Measurements from ENCODE around the gene SUGCT. TPM values are rescaled to one million over a fixed set of nuclear protein-coding genes. Genes with fewer than 3 reads are reported as not detected.
A peak's percentile ranks its signal among the peaks of the same experiment; 100 is the strongest.
"Not testable (repeated sequence)": the region's sequence is repeated elsewhere in the genome, so short reads cannot be mapped to it uniquely, and the experiment has no call there.

Gene SUGCT
- total RNA-seq, 1 experiment from 2014 or later: 12.4 TPM

GRCh38 chr7:40138973-40139372 lies 4.2 kb downstream of the SUGCT start:
- no peak for DNase-seq (ENCODE audit: low read depth)

GRCh38 chr7:40139891-40140290 lies 5.1 kb downstream of the SUGCT start:
- not testable (repeated sequence) for DNase-seq (ENCODE audit: low read depth)

GRCh38 chr7:40141916-40142315 lies 7.1 kb downstream of the SUGCT start:
- not testable (repeated sequence) for DNase-seq (ENCODE audit: low read depth)

GRCh38 chr7:40145596-40146130 lies 10.9 kb downstream of the SUGCT start:
- not testable (repeated sequence) for DNase-seq (ENCODE audit: low read depth)

- DNase-seq (ENCODE audit: low read depth): peak; percentile 90
Measured at GRCh38 chr7:40147371-40148246, 12.8 kb downstream of the SUGCT start.

GRCh38 chr7:40148247-40148580 lies 13.4 kb downstream of the SUGCT start:
- not testable (repeated sequence) for DNase-seq (ENCODE audit: low read depth)

- DNase-seq (ENCODE audit: low read depth): no peak
Measured at GRCh38 chr7:40148671-40149070, 13.9 kb downstream of the SUGCT start.

- no peak for DNase-seq (ENCODE audit: low read depth)
Measured at GRCh38 chr7:40151504-40151903, 16.7 kb downstream of the SUGCT start.

- DNase-seq (ENCODE audit: low read depth): no peak
Measured at GRCh38 chr7:40156988-40157387, 22.2 kb downstream of the SUGCT start.

- DNase-seq (ENCODE audit: low read depth): peak; percentile 48
Measured at GRCh38 chr7:40162516-40162915, 27.7 kb downstream of the SUGCT start.

- DNase-seq (ENCODE audit: low read depth): no peak
Measured at GRCh38 chr7:40165216-40165615, 30.4 kb downstream of the SUGCT start.

- DNase-seq (ENCODE audit: low read depth): no peak
Measured at GRCh38 chr7:40167291-40167690, 32.5 kb downstream of the SUGCT start.

GRCh38 chr7:40168266-40168665 lies 33.5 kb downstream of the SUGCT start:
- DNase-seq (ENCODE audit: low read depth): not testable (repeated sequence)

GRCh38 chr7:40173121-40173520 lies 38.3 kb downstream of the SUGCT start:
- not testable (repeated sequence) for DNase-seq (ENCODE audit: low read depth)

- not testable (repeated sequence) for DNase-seq (ENCODE audit: low read depth)
Measured at GRCh38 chr7:40175256-40175655, 40.5 kb downstream of the SUGCT start.

GRCh38 chr7:40175725-40176510 lies 41.1 kb downstream of the SUGCT start:
- no peak for DNase-seq (ENCODE audit: low read depth)

GRCh38 chr7:40177071-40177470 lies 42.3 kb downstream of the SUGCT start:
- DNase-seq (ENCODE audit: low read depth): no peak

GRCh38 chr7:40182452-40182851 lies 47.6 kb downstream of the SUGCT start:
- no peak for DNase-seq (ENCODE audit: low read depth)

- DNase-seq (ENCODE audit: low read depth): no peak
Measured at GRCh38 chr7:40186586-40186985, 51.8 kb downstream of the SUGCT start.

- no peak for DNase-seq (ENCODE audit: low read depth)
Measured at GRCh38 chr7:40192036-40192435, 57.2 kb downstream of the SUGCT start.

- DNase-seq (ENCODE audit: low read depth): no peak
Measured at GRCh38 chr7:40194745-40195144, 59.9 kb downstream of the SUGCT start.

- no peak for DNase-seq (ENCODE audit: low read depth)
Measured at GRCh38 chr7:40197527-40197926, 62.7 kb downstream of the SUGCT start.

Measured in RPMI7951 (cell line).